ENCODE measurements around the gene STUM. TPM values are rescaled to one million over a fixed set of nuclear protein-coding genes. Genes with fewer than 3 reads are reported as not detected.

STUM gene
- total and polyA plus RNA-seq, 2 experiments from 2014 or later = 0.07 TPM; not detected in 1

- 94% methylated on average over 3 of the region's 3 CpGs for WGBS (ENCODE audit: low lambda C conversion rate, missing lambda C conversion rate)
- DNase-seq (ENCODE audit: low spot score) = no peak
- peaks cover 4% of the 10 kb centered on the region for H3K4me1 ChIP-seq (ENCODE audit: insufficient read depth)
- no peaks in the 10 kb centered on the region for H3K36me3 ChIP-seq (replicated peaks; ENCODE audit: insufficient read depth, low read depth)
- no peaks in the 10 kb centered on the region for H3K9me3 ChIP-seq (ENCODE audit: low read depth)
- H3K4me3 ChIP-seq = no peak overlapping the region
- TF ChIP-seq CTCF (IDR thresholded peaks at IDR 0.05; ENCODE audit: poor library complexity) = no peak
- TF ChIP-seq EZH2 (IDR thresholded peaks at IDR 0.05; ENCODE audit: borderline replicate concordance) = no peak
- no peak for TF ChIP-seq EZH2phosphoT487 (IDR thresholded peaks at IDR 0.05; ENCODE audit: low read depth, severe bottlenecking, unreplicated experiment)
- H4K20me1 ChIP-seq (ENCODE audit: insufficient read depth, poor library complexity, severe bottlenecking) = no peaks in the 10 kb centered on the region
- H3K27ac ChIP-seq = no peak overlapping the region
- no peak overlapping the region for H3K4me2 ChIP-seq
- no peaks in the 10 kb centered on the region for H3K9me2 ChIP-seq (replicated peaks; ENCODE audit: insufficient read depth)
- H3K27me3 ChIP-seq = no peaks in the 10 kb centered on the region
- no peak overlapping the region for H2AFZ ChIP-seq
- H3K79me2 ChIP-seq = no peaks in the 10 kb centered on the region
Observed at GRCh38 chr1:226630592-226630991, 82.0 kb downstream of the STUM start.

- no peak overlapping the region for H3K4me3 ChIP-seq
- WGBS (ENCODE audit: low lambda C conversion rate, missing lambda C conversion rate) = 77% methylated on average over 10 of the region's 10 CpGs
- no peak for DNase-seq (ENCODE audit: low spot score)
Observed at GRCh38 chr1:226631229-226632000, 82.9 kb downstream of the STUM start.

GRCh38 chr1:226632169-226632879 is 83.8 kb downstream of the STUM start:
- H2AFZ ChIP-seq = no peak overlapping the region

More at GRCh38 chr1:226631229-226632000, 82.9 kb downstream of the STUM start:
- H3K4me1 ChIP-seq (ENCODE audit: insufficient read depth) = peaks cover 4% of the 10 kb centered on the region
- no peaks in the 10 kb centered on the region for H3K27me3 ChIP-seq
- no peak overlapping the region for H3K4me2 ChIP-seq
- H3K9me3 ChIP-seq (ENCODE audit: low read depth) = no peaks in the 10 kb centered on the region
- H4K20me1 ChIP-seq (ENCODE audit: insufficient read depth, poor library complexity, severe bottlenecking) = no peaks in the 10 kb centered on the region
- no peaks in the 10 kb centered on the region for H3K36me3 ChIP-seq (replicated peaks; ENCODE audit: insufficient read depth, low read depth)
- H3K79me2 ChIP-seq = no peaks in the 10 kb centered on the region
- no peak overlapping the region for H3K27ac ChIP-seq
- TF ChIP-seq CTCF (IDR thresholded peaks at IDR 0.05; ENCODE audit: poor library complexity) = no peak
- TF ChIP-seq EZH2 (IDR thresholded peaks at IDR 0.05; ENCODE audit: borderline replicate concordance) = no peak
- no peak for TF ChIP-seq EZH2phosphoT487 (IDR thresholded peaks at IDR 0.05; ENCODE audit: low read depth, severe bottlenecking, unreplicated experiment)
- H2AFZ ChIP-seq = no peak overlapping the region
- H3K9me2 ChIP-seq (replicated peaks; ENCODE audit: insufficient read depth) = no peaks in the 10 kb centered on the region

More at GRCh38 chr1:226632169-226632879, 83.8 kb downstream of the STUM start:
- H4K20me1 ChIP-seq (ENCODE audit: insufficient read depth, poor library complexity, severe bottlenecking) = no peaks in the 10 kb centered on the region
- no peaks in the 10 kb centered on the region for H3K36me3 ChIP-seq (replicated peaks; ENCODE audit: insufficient read depth, low read depth)
- H3K4me3 ChIP-seq = no peak overlapping the region
- H3K79me2 ChIP-seq = no peaks in the 10 kb centered on the region
- H3K27ac ChIP-seq = no peak overlapping the region
- 93% methylated on average over 9 of the region's 9 CpGs for WGBS (ENCODE audit: low lambda C conversion rate, missing lambda C conversion rate)
- TF ChIP-seq CTCF (IDR thresholded peaks at IDR 0.05; ENCODE audit: poor library complexity) (no peak), EZH2phosphoT487 (IDR thresholded peaks at IDR 0.05; ENCODE audit: low read depth, severe bottlenecking, unreplicated experiment) (no peak), EZH2 (IDR thresholded peaks at IDR 0.05; ENCODE audit: borderline replicate concordance) (no peak)
- no peaks in the 10 kb centered on the region for H3K9me3 ChIP-seq (ENCODE audit: low read depth)
- no peak for DNase-seq (ENCODE audit: low spot score)
- no peaks in the 10 kb centered on the region for H3K27me3 ChIP-seq
- no peak overlapping the region for H3K4me2 ChIP-seq
- no peaks in the 10 kb centered on the region for H3K4me1 ChIP-seq (ENCODE audit: insufficient read depth)
- no peaks in the 10 kb centered on the region for H3K9me2 ChIP-seq (replicated peaks; ENCODE audit: insufficient read depth)
